H9 (cell line): ENCODE measurements around the gene MRPL44. TPM values are rescaled to one million over a fixed set of nuclear protein-coding genes. Genes with fewer than 3 reads are reported as not detected.
A peak's percentile ranks its signal among the peaks of the same experiment; 100 is the strongest.

Experiments
- DNase-seq: peaks from one replicate; pipeline ENCODE4 v3.0.0-alpha.2; 2017
- H2AFZ ChIP-seq: one replicate; pipeline ENCODE4 v1.6.1; 2013; ENCODE audit warnings: mild to moderate bottlenecking, low read length, control low read depth, moderate library complexity
- H2AK5ac ChIP-seq: 2 replicates; pipeline ENCODE4 v1.6.1; 2013; ENCODE audit warnings: low read length, control low read depth, mixed read lengths; ENCODE audit not compliant: insufficient read length
- H2BK120ac ChIP-seq: one replicate; pipeline ENCODE4 v1.6.1; 2013; ENCODE audit warnings: low read depth, mild to moderate bottlenecking, low read length, control low read depth, inconsistent platforms; ENCODE audit not compliant: poor library complexity, severe bottlenecking
- H2BK12ac ChIP-seq: 2 replicates; pipeline ENCODE4 v1.6.1; 2013; ENCODE audit warnings: low read length, control low read depth, mixed read lengths, low read depth; ENCODE audit not compliant: insufficient read length
- H2BK15ac ChIP-seq: 2 replicates; pipeline ENCODE4 v1.6.1; 2013; ENCODE audit warnings: low read depth, low read length, control low read depth
- H2BK20ac ChIP-seq: one replicate; pipeline ENCODE4 v1.6.1; 2013; ENCODE audit warnings: low read depth, mild to moderate bottlenecking, low read length, control low read depth, inconsistent platforms; ENCODE audit not compliant: poor library complexity, severe bottlenecking
- H2BK5ac ChIP-seq: 2 replicates; pipeline ENCODE4 v1.6.1; 2013; ENCODE audit warnings: low read length, control low read depth, mixed read lengths; ENCODE audit not compliant: insufficient read length
- H3K14ac ChIP-seq: 2 replicates; pipeline ENCODE4 v1.6.1; 2013; ENCODE audit warnings: low read length, control low read depth; ENCODE audit not compliant: insufficient read depth
- H3K18ac ChIP-seq: 2 replicates; pipeline ENCODE4 v1.6.1; 2013; ENCODE audit warnings: low read depth, mild to moderate bottlenecking, mixed read lengths, low read length, control low read depth; ENCODE audit not compliant: insufficient read length
- H3K23ac ChIP-seq: 2 replicates; pipeline ENCODE4 v1.6.1; 2013; ENCODE audit warnings: low read length, control low read depth, mixed read lengths, low read depth; ENCODE audit not compliant: insufficient read length
- H3K23me2 ChIP-seq: 2 replicates; pipeline ENCODE4 v1.6.1; 2013; ENCODE audit warnings: low read depth, mild to moderate bottlenecking, mixed read lengths, low read length, control low read depth; ENCODE audit not compliant: insufficient read length, poor library complexity, severe bottlenecking
- H3K27ac ChIP-seq: 2 replicates; pipeline ENCODE4 v1.5.1; 2013; ENCODE audit warnings: low read length, control low read depth, mixed read lengths, low read depth; ENCODE audit not compliant: insufficient read length
- H3K27me3 ChIP-seq: 2 replicates; pipeline ENCODE4 v1.6.1; 2013; ENCODE audit warnings: low read length, control low read depth, inconsistent platforms; ENCODE audit not compliant: insufficient read depth
- H3K4ac ChIP-seq: 2 replicates; pipeline ENCODE4 v1.6.1; 2013; ENCODE audit warnings: low read depth, mild to moderate bottlenecking, control low read depth, inconsistent platforms, low read length, moderate library complexity
- H3K4me1 ChIP-seq: 2 replicates; pipeline ENCODE4 v1.6.1; 2013; ENCODE audit warnings: low read length, control low read depth, inconsistent platforms; ENCODE audit not compliant: insufficient read depth
- H3K4me2 ChIP-seq: 2 replicates; pipeline ENCODE4 v1.6.1; 2013; ENCODE audit warnings: low read length, control low read depth, mixed read lengths; ENCODE audit not compliant: insufficient read length, insufficient read depth
- H3K56ac ChIP-seq: 2 replicates; pipeline ENCODE4 v1.6.1; 2013; ENCODE audit warnings: low read depth, mild to moderate bottlenecking, mixed read lengths, low read length, control low read depth; ENCODE audit not compliant: insufficient read length
- H3K79me1 ChIP-seq: 2 replicates; pipeline ENCODE4 v1.6.1; 2013; ENCODE audit warnings: low read depth, mild to moderate bottlenecking, moderate library complexity, low read length, control low read depth, inconsistent platforms; ENCODE audit not compliant: insufficient read depth, poor library complexity, severe bottlenecking
- H3K79me2 ChIP-seq: 2 replicates; pipeline ENCODE4 v1.6.1; 2013; ENCODE audit warnings: low read length, control low read depth, inconsistent platforms; ENCODE audit not compliant: insufficient read depth
- H3K9ac ChIP-seq: 2 replicates; pipeline ENCODE4 v1.6.1; 2013; ENCODE audit warnings: low read length, control low read depth, mixed read lengths; ENCODE audit not compliant: insufficient read length; ENCODE audit errors: extremely low read depth
- H3K9me3 ChIP-seq: one replicate; pipeline ENCODE4 v1.6.1; 2013; ENCODE audit warnings: low read depth, low read length, inconsistent platforms; ENCODE audit not compliant: control insufficient read depth
- H3T11ph ChIP-seq: one replicate; pipeline ENCODE4 v1.6.1; 2013; ENCODE audit warnings: mild to moderate bottlenecking, low read length, control low read depth, inconsistent platforms
- H4K20me1 ChIP-seq: one replicate; pipeline ENCODE4 v1.6.1; 2013; ENCODE audit not compliant: control insufficient read depth, insufficient read length, insufficient read depth
- H4K5ac ChIP-seq: 2 replicates; pipeline ENCODE4 v1.6.1; 2013; ENCODE audit warnings: low read depth, mild to moderate bottlenecking, mixed read lengths, low read length, control low read depth; ENCODE audit not compliant: insufficient read length
- H4K8ac ChIP-seq: replicated peaks from 2 replicates; pipeline ENCODE4 v1.6.1; 2013; ENCODE audit warnings: low read length, control low read depth, mixed read lengths, low read depth; ENCODE audit not compliant: insufficient read length
- H4K91ac ChIP-seq: 2 replicates; pipeline ENCODE4 v1.6.1; 2013; ENCODE audit warnings: low read depth, mild to moderate bottlenecking, moderate library complexity, mixed read lengths, low read length, control low read depth; ENCODE audit not compliant: insufficient read length
- H3K27ac Mint-ChIP-seq, 3 experiments: 2 replicates in 2 of 3; 3 replicates in 1 of 3; pipeline ENCODE4 v1.8.0; 2020 to 2021; ENCODE audit warnings: mixed read lengths in 3 of 3, mild to moderate bottlenecking in 1 of 3, moderate library complexity in 1 of 3
- H3K27me3 Mint-ChIP-seq: 2 replicates; pipeline ENCODE4 v1.8.0; 2021; ENCODE audit warnings: low read depth, mild to moderate bottlenecking, moderate library complexity, mixed read lengths
- H3K36me3 Mint-ChIP-seq, 3 experiments: 2 replicates in 2 of 3; 3 replicates in 1 of 3; pipeline ENCODE4 v1.8.0; 2020 to 2021; ENCODE audit warnings: low read depth in 3 of 3, mixed read lengths in 3 of 3; ENCODE audit not compliant: insufficient read depth in 1 of 3
- H3K4me1 Mint-ChIP-seq, 2 experiments: 2 replicates each; pipeline ENCODE4 v1.8.0; 2020; ENCODE audit warnings: mixed read lengths in 2 of 2
- H3K4me3 Mint-ChIP-seq, 2 experiments: 2 replicates in 1 of 2; 3 replicates in 1 of 2; pipeline ENCODE4 v1.8.0; 2020 to 2021; ENCODE audit warnings: mild to moderate bottlenecking in 2 of 2, mixed read lengths in 2 of 2, moderate library complexity in 1 of 2
- H3K9me3 Mint-ChIP-seq, 2 experiments: 2 replicates in 1 of 2; 3 replicates in 1 of 2; pipeline ENCODE4 v1.8.0; 2020; ENCODE audit warnings: mild to moderate bottlenecking in 2 of 2, mixed read lengths in 2 of 2, moderate library complexity in 1 of 2
- CTCF ChIP-seq: fragments of 200-600 bp; sonication (generic); conservative IDR thresholded peaks from 3 replicates; pipeline ENCODE4 v1.8.0; 2021; ENCODE audit warnings: antibody characterized with exemption, mild to moderate bottlenecking
- WGBS: extraction: QIAGEN DNeasy Blood & Tissue Kit; methylation state at CpG from one replicate; pipeline ENCODE4 v1.1.7; 2013; ENCODE audit warnings: missing lambda C conversion rate, low lambda C conversion rate, mixed read lengths; ENCODE audit not compliant: insufficient read length; ENCODE audit errors: extremely low coverage; 5-methylcytosine and 5-hydroxymethylcytosine counted together
- total RNA-seq: library from RNA; stranded (reverse); gene quantifications from 2 replicates; pipeline ENCODE4 v1.2.1, GENCODE V29; 2021

The MRPL44 gene
- total RNA-seq, 1 experiment from 2014 or later, result 46.1 TPM

GRCh38 chr2:223950448-223951347, 6.6 kb upstream of the MRPL44 start:
- Histone ChIP-seq H3K9me3 (no peaks in the 10 kb centered on the region), H4K8ac (no peak overlapping the region), H3K23me2 (no peaks in the 10 kb centered on the region), H2BK15ac (no peak overlapping the region), H3K79me1 (no peaks in the 10 kb centered on the region), H4K91ac (no peak overlapping the region), H3K79me2 (no peaks in the 10 kb centered on the region), H4K20me1 (no peaks in the 10 kb centered on the region), H3K4me2 (no peak overlapping the region), H2BK12ac (no peak overlapping the region), H3K14ac (no peak overlapping the region), H3K27me3 (no peaks in the 10 kb centered on the region), H3T11ph (no peak overlapping the region), H3K9ac (no peak overlapping the region), H3K4ac (no peak overlapping the region), H4K5ac (no peak overlapping the region), H2BK5ac (no peak overlapping the region), H3K18ac (no peak overlapping the region), H2BK20ac (no peak overlapping the region), H3K56ac (no peak overlapping the region), H2AFZ (no peak overlapping the region), H3K27ac (no peak overlapping the region), H2AK5ac (no peak overlapping the region), H2BK120ac (no peak overlapping the region), H3K23ac (no peak overlapping the region), H3K4me1 (peaks cover 12% of the 10 kb centered on the region)
- Mint-ChIP-seq H3K27me3 (peaks cover 2% of the 10 kb centered on the region), H3K27ac (peak overlapping the region; percentile 1 to 56 (median 6); a peak in 3 of 7 replicates), H3K9me3 (no peaks in the 10 kb centered on the region), H3K4me3 (no peak overlapping the region; a peak in 1 of 5 replicates), H3K4me1 (peaks cover 39 to 52% of the 10 kb centered on the region in 2 experiments), H3K36me3 (no peaks in the 10 kb centered on the region; a peak in 1 of 7 replicates)
- no peak for DNase-seq
- TF ChIP-seq CTCF, result no peak
- WGBS, result no CpG with 5 or more reads among the region's 3 CpGs
